LNCAP (cell line): ENCODE measurements around the gene HAAO.

ENCODE experiments used
- CTCF ChIP-seq: fragments of 450-650 bp; IDR thresholded peaks from 2 replicates; pipeline ENCODE4 v1.5.1; 2017; ENCODE audit warnings: mild to moderate bottlenecking

HAAO gene

GRCh38 chr2:42758751-42759150, 33.6 kb downstream of the HAAO start:
- no peak for TF ChIP-seq CTCF

- TF ChIP-seq CTCF, result no peak
Observed at GRCh38 chr2:42757981-42758740, 34.2 kb downstream of the HAAO start.

DNA sequence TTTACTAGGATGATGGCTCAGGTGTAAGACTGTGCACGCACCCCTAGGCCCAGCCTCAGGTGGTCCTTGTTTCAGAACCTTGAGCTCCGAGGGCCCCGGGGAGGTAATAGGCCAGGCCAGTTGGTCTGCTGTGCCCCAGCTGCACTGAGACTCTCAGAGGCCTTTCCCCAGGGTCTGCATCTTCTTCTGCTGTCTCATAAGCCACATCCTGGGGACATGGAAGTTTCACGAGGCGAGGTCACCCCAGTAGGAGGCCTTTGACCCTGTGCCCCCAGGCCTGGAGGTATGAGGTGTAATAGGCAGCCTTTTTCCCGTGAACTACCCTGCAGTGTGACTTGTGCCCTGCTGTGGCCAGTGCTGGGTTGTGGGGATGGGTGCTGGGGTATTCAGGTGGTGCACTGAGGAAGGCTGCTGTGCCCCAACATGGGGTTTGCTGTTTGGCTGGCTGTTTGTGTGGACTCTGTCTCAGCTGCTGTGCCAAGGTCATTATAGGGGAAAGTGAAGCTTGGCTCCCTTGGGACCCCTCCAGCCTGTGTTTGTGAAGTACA, 35.3 kb downstream of the HAAO start:
- TF ChIP-seq CTCF, result no peak

DNA sequence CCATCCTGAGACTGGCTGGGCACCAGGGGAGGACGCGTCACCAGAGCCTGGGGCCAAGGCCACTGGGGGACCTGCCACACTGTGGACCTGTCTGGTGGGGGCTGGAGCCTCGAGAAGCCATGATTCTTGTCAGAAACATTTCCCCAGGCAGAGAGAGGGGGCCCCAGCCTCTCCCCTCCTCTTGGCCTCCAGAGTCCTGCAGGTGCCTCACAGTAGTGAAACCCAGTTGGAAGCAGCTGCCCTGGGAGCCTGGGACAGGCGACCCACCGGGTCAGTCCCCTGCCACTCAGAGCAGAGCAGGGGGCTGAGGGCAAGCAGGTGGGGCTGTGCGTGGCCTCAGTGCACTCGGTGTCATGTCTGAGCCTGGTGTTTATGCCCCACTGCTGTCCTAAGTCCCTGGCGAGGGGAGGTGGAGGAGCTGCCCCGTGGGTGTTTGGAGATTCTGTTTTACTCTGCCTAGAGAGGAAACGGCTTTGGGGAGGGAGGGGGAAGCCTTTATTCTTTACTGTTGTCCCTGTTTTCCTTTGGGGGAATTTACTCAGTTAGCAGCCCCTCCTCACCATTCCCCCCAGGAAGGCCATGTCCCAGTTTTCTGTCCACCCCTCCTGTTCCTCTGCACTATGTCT, 36.1 kb downstream of the HAAO start:
- TF ChIP-seq CTCF, result no peak

GRCh38 chr2:42755191-42755880, 37.0 kb downstream of the HAAO start:
- TF ChIP-seq CTCF, result no peak

GRCh38 chr2:42754776-42755140, 37.6 kb downstream of the HAAO start:
- TF ChIP-seq CTCF, result no peak

GRCh38 chr2:42754021-42754775, 38.2 kb downstream of the HAAO start:
- TF ChIP-seq CTCF, result no peak
